Hematopoietic multipotent progenitor cell treated with erythropoietin and hydrocortisone succinate and interleukin-3 and kit ligand, for 17 days (in vitro differentiated cells): Measurements from ENCODE around the gene BPIFA3.

Experiments used
- DNase-seq: peaks from one replicate; pipeline ENCODE4 v3.0.0-alpha.2; 2015; ENCODE audit warnings: low spot score

BPIFA3 gene

GRCh38 chr20:33224399-33224798 is 7.2 kb downstream of the BPIFA3 start:
- DNase-seq, result no peak

GRCh38 chr20:33229843-33230242 is 12.7 kb downstream of the BPIFA3 start:
- no peak for DNase-seq

DNA sequence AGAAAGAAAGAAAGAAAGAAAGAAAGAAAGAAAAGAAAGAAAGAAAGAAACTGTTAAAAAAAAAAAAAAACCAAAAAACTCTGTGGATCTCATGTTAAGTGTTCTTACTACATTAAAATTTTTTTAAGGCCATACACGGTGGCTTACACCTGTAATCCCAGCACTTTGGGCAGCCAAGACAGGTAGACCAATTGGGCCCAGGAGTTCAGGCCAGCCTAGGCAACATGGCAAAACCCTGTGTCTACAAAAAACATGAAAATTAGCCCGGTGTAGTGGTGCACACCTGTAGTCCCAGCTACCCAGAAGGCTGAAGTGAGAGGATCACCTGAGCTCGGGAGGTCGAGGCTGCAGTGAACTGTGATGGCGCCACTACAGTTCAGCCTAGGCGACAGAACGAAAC is 14.1 kb downstream of the BPIFA3 start:
- no peak for DNase-seq

GRCh38 chr20:33232486-33233072 is 15.4 kb downstream of the BPIFA3 start:
- DNase-seq, result no peak

DNA sequence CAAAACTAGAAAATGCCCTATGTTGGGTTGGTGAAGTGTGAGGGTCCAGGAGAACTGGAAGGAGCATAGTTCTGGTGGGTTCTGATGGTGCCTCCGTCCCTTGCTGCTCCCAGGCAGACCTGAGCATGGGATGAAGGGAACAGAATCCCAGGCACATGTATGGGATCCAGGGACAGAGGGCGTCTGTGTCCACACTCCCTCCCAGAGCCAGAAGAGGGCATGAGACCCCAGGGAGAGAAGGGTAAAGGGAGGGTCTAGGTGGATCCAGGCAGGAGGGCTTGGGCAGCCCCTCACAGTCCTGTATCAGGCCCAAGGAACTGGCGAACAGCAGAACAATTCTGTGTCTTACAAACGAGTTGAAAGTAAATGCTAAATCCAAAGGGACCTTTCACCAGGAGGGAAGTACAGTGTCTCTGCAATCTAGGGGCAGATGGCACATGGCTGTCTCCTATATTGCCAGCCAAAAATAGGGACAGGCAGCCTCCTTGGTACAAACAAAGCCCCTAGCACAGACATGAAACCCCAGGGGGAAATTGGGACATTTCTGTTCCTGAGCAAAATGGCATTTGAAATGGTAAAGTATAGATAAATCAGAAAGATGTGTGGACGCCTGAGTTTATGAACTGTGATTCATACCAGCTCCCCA is 16.1 kb downstream of the BPIFA3 start:
- no peak for DNase-seq

DNA sequence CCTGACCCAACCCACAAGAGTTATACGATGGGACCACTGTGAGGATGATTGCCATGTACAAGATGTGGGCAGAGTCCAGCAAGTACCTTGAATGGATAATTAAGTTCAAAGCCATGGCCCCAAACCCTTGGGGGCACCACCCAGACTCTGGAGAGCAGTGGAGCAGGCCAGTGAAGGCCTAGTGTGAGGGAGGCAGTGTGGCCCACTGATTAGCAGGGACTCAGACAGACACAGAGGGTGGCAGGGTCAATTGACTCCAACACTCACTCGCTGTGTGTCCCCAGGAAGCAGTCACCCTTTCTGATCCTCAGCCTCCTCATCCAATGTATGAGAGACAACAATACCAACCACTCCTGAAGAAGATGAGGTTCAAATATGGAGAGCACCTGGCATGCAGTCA is 16.9 kb downstream of the BPIFA3 start:
- DNase-seq, result no peak

- no peak for DNase-seq
These were observed 18.5 kb downstream of the BPIFA3 start, which contains the start of gene BPIFA1 for GRCh38 chr20:33235696-33236095. TSS of gene BPIFA1 (plus strand) at chr20:33235996. CDS start at chr20:33237712, 1,716 bp downstream.

- no peak for DNase-seq
These were observed 19.2 kb downstream of the BPIFA3 start for GRCh38 chr20:33236351-33236750.

GRCh38 chr20:33237989-33238388 is 20.8 kb downstream of the BPIFA3 start:
- no peak for DNase-seq

GRCh38 chr20:33239418-33239817 is 22.3 kb downstream of the BPIFA3 start:
- DNase-seq, result no peak

- DNase-seq, result no peak
These were observed 23.0 kb downstream of the BPIFA3 start for GRCh38 chr20:33239979-33240736.

GRCh38 chr20:33240923-33241322 is 23.8 kb downstream of the BPIFA3 start:
- no peak for DNase-seq

- no peak for DNase-seq
These were observed 25.4 kb downstream of the BPIFA3 start for GRCh38 chr20:33242319-33243100.

GRCh38 chr20:33246077-33246476 is 28.9 kb downstream of the BPIFA3 start:
- DNase-seq, result no peak

DNA sequence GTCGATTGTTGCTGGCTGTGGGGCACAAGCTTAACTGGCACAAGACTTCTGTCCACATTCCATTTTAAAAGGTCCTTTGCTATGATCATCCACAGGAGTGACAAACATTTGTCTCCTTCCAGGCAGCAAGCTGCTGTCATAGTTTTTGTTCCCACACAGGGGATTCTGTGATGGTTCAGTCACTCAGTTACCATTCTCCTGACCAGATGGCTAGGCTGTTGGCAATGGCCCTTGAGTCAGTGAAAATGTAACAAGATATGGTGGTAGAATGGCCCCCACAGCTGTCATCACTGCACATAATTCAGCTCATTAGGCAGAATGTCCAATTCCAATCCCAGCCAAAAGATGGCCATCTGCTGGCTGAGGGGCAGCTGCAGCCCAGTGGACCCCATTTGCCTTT is 32.3 kb downstream of the BPIFA3 start:
- no peak for DNase-seq

- no peak for DNase-seq
These were observed 33.5 kb downstream of the BPIFA3 start for GRCh38 chr20:33250666-33251065.

DNA sequence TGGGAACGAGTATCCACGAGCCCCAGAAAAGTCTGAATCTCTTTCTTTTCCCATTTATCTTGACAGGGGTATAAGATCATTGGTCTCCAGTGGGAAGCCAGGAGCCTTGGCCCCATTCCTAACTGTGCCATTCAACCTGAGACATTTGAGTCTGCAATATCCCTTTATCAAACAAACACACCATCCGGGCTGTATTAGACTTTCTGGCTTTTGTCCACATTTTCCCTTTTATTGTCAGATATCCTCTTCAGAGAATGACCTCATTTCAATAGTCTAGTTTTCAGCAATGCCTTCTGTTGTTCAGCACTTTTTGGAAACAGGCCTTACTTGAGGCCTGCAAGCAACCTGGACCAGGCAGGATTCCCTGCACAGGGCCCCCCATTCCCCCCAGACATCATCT is 34.3 kb downstream of the BPIFA3 start:
- no peak for DNase-seq

- no peak for DNase-seq
These were observed 35.3 kb downstream of the BPIFA3 start for GRCh38 chr20:33252460-33252859.

- DNase-seq, result no peak
These were observed 37.9 kb downstream of the BPIFA3 start for GRCh38 chr20:33255005-33255404.

- no peak for DNase-seq
These were observed 40.1 kb downstream of the BPIFA3 start for GRCh38 chr20:33257237-33257636.

GRCh38 chr20:33259371-33259770 is 42.2 kb downstream of the BPIFA3 start:
- DNase-seq, result no peak

- no peak for DNase-seq
These were observed 44.3 kb downstream of the BPIFA3 start for GRCh38 chr20:33261465-33261864.

DNA sequence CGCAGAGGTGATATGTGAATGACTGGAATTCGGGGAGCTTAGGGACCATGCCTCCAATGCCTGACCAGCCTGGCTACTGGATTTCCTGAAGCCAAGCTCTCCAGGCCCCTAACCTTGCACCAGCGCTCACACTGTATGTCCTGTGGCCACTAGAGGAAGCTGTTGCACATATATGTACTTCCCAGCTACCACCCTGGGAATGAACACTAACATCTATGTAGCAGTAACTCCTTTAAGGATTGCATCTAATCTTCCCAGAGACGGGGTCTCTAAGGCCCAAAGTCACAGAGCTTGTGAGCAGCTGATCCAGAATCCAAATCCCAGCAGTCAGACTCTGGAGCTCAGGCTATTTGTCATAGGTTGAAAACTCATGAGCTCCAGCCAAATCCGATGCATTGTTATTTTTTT is 45.5 kb downstream of the BPIFA3 start:
- no peak for DNase-seq
